Mucosa of descending colon (tissue), 3 donors: ENCODE results near the gene SIGMAR1. TPM values are rescaled to one million over a fixed set of nuclear protein-coding genes. Genes with fewer than 3 reads are reported as not detected.
"Not testable (repeated sequence)": the region's sequence is repeated elsewhere in the genome, so short reads cannot be mapped to it uniquely, and the experiment has no call there.

Source experiments
- ATAC-seq: fragments of 200-7000 bp; cut with Tn5 transposase; one replicate; pipeline ENCODE4 v1.9.1; 2020; ENCODE audit warnings: mild to moderate bottlenecking, moderate library complexity
- DNase-seq, 3 donors: peaks; one replicate each; pipeline ENCODE4 v3.0.0-alpha.2; 2020
- H3K36me3 ChIP-seq: fragments of 200-600 bp; one replicate; pipeline ENCODE4 v1.8.0; 2021; ENCODE audit warnings: low read depth, mild to moderate bottlenecking
- H3K4me1 ChIP-seq: fragments of 200-600 bp; one replicate; pipeline ENCODE4 v1.8.0; 2021; ENCODE audit warnings: low read depth, mild to moderate bottlenecking
- H3K4me3 ChIP-seq: fragments of 200-600 bp; one replicate; pipeline ENCODE4 v1.8.0; 2021; ENCODE audit warnings: mild to moderate bottlenecking
- H3K9me3 ChIP-seq: fragments of 200-600 bp; one replicate; pipeline ENCODE4 v1.8.0; 2021; ENCODE audit warnings: mild to moderate bottlenecking
- intact Hi-C, 2 donors: fragments of 100-400 bp; cut with DNase I in 1 of 2; cut with micrococcal nuclease in 1 of 2; formaldehyde crosslinking; loops; one replicate each; pipeline versions ENCODE4 v1.11.0 to v1.11.1; 2022; cut with DNase I, micrococcal nuclease
- total RNA-seq, 3 donors: library from RNA; stranded (reverse); fragmentation: NEBNext Ultra II Directional in 2 of 3; extraction: Animal tissue kit (Norgen Biotek cat#: 25700) in 2 of 3; gene quantifications; one replicate each; pipeline versions ENCODE4 v1.2.1 to v1.2.4, GENCODE V29; 2021 to 2023
- TF ChIP-seq, protein P1 (sequence below): fragments of 200-600 bp; IDR thresholded peaks from one replicate; pipeline ENCODE4 v1.8.0; 2022; ENCODE audit warnings: antibody characterized with exemption, mild to moderate bottlenecking
- donor health status: DM: no; HTN: no; CAD: no; lungs with moderate emphysema.
- donor health status: DM: no; HTN: no; CAD: no.
- donor health status: DM: no; HTN: yes; CAD: no.

The SIGMAR1 gene
- total RNA-seq, 3 donors from 2014 or later = 48.1 to 59.8 (median 49.6) TPM

DNA sequence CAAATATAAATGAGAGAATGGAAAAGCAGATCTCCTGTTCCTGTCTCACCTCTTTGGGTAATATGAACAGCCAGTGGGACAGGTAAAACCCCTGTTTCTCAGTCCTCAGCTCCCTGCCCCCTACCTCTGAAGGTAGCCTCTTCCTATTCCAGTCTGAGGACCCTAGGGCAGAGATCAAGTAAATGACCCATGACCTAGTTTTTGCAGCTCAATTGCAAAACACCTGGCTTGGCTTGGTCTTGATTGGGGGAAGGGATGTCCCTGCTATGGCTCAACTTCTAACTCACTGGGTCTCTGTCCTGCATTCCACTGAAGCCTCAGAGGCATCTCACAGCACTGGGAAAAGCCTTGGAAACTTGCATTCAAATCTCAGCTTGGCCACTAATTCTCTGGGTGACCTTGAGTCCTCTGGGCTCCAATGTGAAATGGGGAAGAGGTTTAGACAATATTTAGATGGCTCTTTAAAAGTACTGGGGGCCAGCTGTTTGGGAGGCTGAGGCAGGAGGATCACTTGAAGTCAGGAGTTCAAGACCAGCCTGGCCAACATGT is 7.3 kb upstream of the SIGMAR1 start:
- Histone ChIP-seq H3K36me3 (no peaks in the 10 kb centered on the region), H3K9me3 (no peaks in the 10 kb centered on the region), H3K4me3 (no peak overlapping the region), H3K4me1 (peaks cover 17% of the 10 kb centered on the region)
- TF ChIP-seq, protein P1, sequence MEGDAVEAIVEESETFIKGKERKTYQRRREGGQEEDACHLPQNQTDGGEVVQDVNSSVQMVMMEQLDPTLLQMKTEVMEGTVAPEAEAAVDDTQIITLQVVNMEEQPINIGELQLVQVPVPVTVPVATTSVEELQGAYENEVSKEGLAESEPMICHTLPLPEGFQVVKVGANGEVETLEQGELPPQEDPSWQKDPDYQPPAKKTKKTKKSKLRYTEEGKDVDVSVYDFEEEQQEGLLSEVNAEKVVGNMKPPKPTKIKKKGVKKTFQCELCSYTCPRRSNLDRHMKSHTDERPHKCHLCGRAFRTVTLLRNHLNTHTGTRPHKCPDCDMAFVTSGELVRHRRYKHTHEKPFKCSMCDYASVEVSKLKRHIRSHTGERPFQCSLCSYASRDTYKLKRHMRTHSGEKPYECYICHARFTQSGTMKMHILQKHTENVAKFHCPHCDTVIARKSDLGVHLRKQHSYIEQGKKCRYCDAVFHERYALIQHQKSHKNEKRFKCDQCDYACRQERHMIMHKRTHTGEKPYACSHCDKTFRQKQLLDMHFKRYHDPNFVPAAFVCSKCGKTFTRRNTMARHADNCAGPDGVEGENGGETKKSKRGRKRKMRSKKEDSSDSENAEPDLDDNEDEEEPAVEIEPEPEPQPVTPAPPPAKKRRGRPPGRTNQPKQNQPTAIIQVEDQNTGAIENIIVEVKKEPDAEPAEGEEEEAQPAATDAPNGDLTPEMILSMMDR = no peak
- DNase-seq = no peak
- intact Hi-C loops = no loop called here
- no peak for ATAC-seq

GRCh38 chr9:34642679-34643078 is 5.1 kb upstream of the SIGMAR1 start:
- intact Hi-C loops = no loop called here
- peaks cover 9% of the 10 kb centered on the region for H3K4me1 ChIP-seq
- no peak overlapping the region for H3K4me3 ChIP-seq
- H3K9me3 ChIP-seq = no peaks in the 10 kb centered on the region
- H3K36me3 ChIP-seq = no peaks in the 10 kb centered on the region
- ATAC-seq (no peak), DNase-seq (no peak)
- TF ChIP-seq, protein P1 = no peak

GRCh38 chr9:34639322-34639721 is 1.7 kb upstream of the SIGMAR1 start:
- intact Hi-C loops, ATAC-seq, H3K36me3 ChIP-seq, H3K4me3 ChIP-seq, DNase-seq, H3K9me3 ChIP-seq: not testable (repeated sequence)
- H3K4me1 ChIP-seq = peaks cover 11% of the 10 kb centered on the region

- Histone ChIP-seq H3K4me1 (peaks cover 11% of the 10 kb centered on the region), H3K9me3 (no peaks in the 10 kb centered on the region), H3K4me3 (peak overlapping the region; percentile 38), H3K36me3 (no peaks in the 10 kb centered on the region)
- TF ChIP-seq, protein P1 = no peak
- ATAC-seq (no peak), DNase-seq (no peak)
- intact Hi-C loops = no loop called here
These were observed 505 bp upstream of the SIGMAR1 start for GRCh38 chr9:34638138-34638445.

GRCh38 chr9:34636791-34637355 is 714 bp downstream of the SIGMAR1 start:
- TF ChIP-seq, protein P1 = no peak
- Histone ChIP-seq H3K4me1 (peaks cover 11% of the 10 kb centered on the region), H3K4me3 (peak overlapping the region; percentile 38), H3K9me3 (no peaks in the 10 kb centered on the region), H3K36me3 (no peaks in the 10 kb centered on the region)
- DNase-seq (no peak), ATAC-seq (no peak)
- intact Hi-C loops = no loop called here

DNA sequence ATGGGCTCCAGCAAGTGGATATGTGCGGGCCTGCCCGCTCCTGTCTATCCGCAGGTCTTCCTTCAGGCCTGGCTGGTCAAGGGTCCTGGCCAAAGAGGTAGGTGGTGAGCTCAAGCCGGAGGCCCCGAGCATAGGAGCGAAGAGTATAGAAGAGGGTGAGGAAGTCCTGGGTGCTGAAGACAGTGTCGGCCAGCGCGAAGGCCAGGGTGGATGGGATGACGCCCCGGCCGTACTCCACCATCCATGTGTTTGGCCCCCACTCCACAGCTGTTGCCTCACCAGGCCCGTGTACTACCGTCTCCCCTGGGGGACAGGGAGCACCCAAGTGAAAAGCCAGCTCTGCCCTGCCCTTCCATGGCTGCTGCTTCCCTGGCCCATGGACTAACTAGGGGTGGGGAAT is 2.0 kb downstream of the SIGMAR1 start:
- intact Hi-C loops = no loop called here
- H3K4me3 ChIP-seq = no peak overlapping the region
- no peaks in the 10 kb centered on the region for H3K9me3 ChIP-seq
- no peak for DNase-seq
- TF ChIP-seq, protein P1 = no peak
- H3K4me1 ChIP-seq = peaks cover 15% of the 10 kb centered on the region
- ATAC-seq = no peak
- no peaks in the 10 kb centered on the region for H3K36me3 ChIP-seq
